HepG2 (cell line): ENCODE data around the gene DCTN1. TPM values are rescaled to one million over a fixed set of nuclear protein-coding genes. Genes with fewer than 3 reads are reported as not detected.
A peak's percentile ranks its signal among the peaks of the same experiment; 100 is the strongest.

Experiments
- ATF7-NPFF ChIP-seq: sonication (generic); formaldehyde crosslinking; IDR thresholded peaks from 2 replicates; pipeline ENCODE4 v1.8.1; 2023; ENCODE audit warnings: mild to moderate bottlenecking, low read depth, missing genetic modification reagents, moderate library complexity
- DPF2 ChIP-seq: sonication (generic); formaldehyde crosslinking; IDR thresholded peaks from 2 replicates; pipeline ENCODE4 v1.4.0; 2020; ENCODE audit warnings: mild to moderate bottlenecking, low read depth, missing genetic modification reagents, borderline replicate concordance
- EP300 ChIP-seq, 3 experiments: sonication (generic) in 1 of 3; formaldehyde crosslinking in 1 of 3; IDR thresholded peaks; 2 replicates each; pipeline versions ENCODE4 v1.5.1 to v1.6.1; 2011 to 2020; ENCODE audit warnings: low read depth in 2 of 3, low read length in 2 of 3, borderline replicate concordance in 1 of 3, improper control_type of control experiment in 1 of 3, mild to moderate bottlenecking in 1 of 3, missing genetic modification reagents in 1 of 3, moderate library complexity in 1 of 3
- FIP1L1 ChIP-seq: fragments of 200-400 bp; formaldehyde crosslinking; IDR thresholded peaks from 2 replicates; pipeline ENCODE4 v1.6.1; 2018; ENCODE audit warnings: low read depth, mild to moderate bottlenecking, low read length, moderate library complexity, borderline replicate concordance; ENCODE audit not compliant: insufficient read depth
- FOSL2 ChIP-seq: sonication (generic); formaldehyde crosslinking; IDR thresholded peaks from 2 replicates; pipeline ENCODE4 v1.4.0; 2020; ENCODE audit warnings: missing genetic modification reagents
- HCFC1 ChIP-seq: fragments of 150-350 bp; IDR thresholded peaks from 2 replicates; pipeline ENCODE4 v1.6.1; 2014; ENCODE audit warnings: low read depth, low read length
- IRX3 ChIP-seq: sonication (generic); formaldehyde crosslinking; IDR thresholded peaks from 2 replicates; pipeline ENCODE4 v1.8.1; 2023; ENCODE audit warnings: mild to moderate bottlenecking, low read depth, missing genetic modification reagents, borderline replicate concordance
- ISX ChIP-seq: sonication (generic); formaldehyde crosslinking; conservative IDR thresholded peaks from 2 replicates; pipeline ENCODE4 v1.5.0; 2020; ENCODE audit warnings: missing genetic modification reagents
- MEF2D ChIP-seq: sonication (generic); formaldehyde crosslinking; IDR thresholded peaks from 2 replicates; pipeline ENCODE4 v1.5.1; 2020; ENCODE audit warnings: mild to moderate bottlenecking, missing genetic modification reagents
- MZF1 ChIP-seq: sonication (generic); formaldehyde crosslinking; IDR thresholded peaks from 2 replicates; pipeline ENCODE4 v1.8.1; 2023; ENCODE audit warnings: mild to moderate bottlenecking, missing genetic modification reagents, borderline replicate concordance
- PCBP1 ChIP-seq: fragments of 200-400 bp; formaldehyde crosslinking; IDR thresholded peaks from 2 replicates; pipeline ENCODE4 v1.6.1; 2017; ENCODE audit warnings: mild to moderate bottlenecking, low read depth, low read length, borderline replicate concordance
- PCBP2 ChIP-seq: fragments of 200-400 bp; formaldehyde crosslinking; optimal IDR thresholded peaks from 2 replicates; pipeline ENCODE3; 2018; ENCODE audit warnings: low read length, low read depth; ENCODE audit not compliant: poor library complexity, severe bottlenecking
- PHB2 ChIP-seq: fragments of 450-650 bp; IDR thresholded peaks from 2 replicates; pipeline ENCODE4 v1.6.1; 2018; ENCODE audit not compliant: partially characterized antibody
- PITX1 ChIP-seq: sonication (generic); formaldehyde crosslinking; IDR thresholded peaks from 2 replicates; pipeline ENCODE4 v1.5.1; 2020; ENCODE audit warnings: mild to moderate bottlenecking, missing genetic modification reagents
- SAFB2 ChIP-seq: sonication (generic); formaldehyde crosslinking; IDR thresholded peaks from 2 replicates; pipeline ENCODE4 v1.5.1; 2020; ENCODE audit warnings: missing genetic modification reagents, low read depth, mild to moderate bottlenecking, borderline replicate concordance
- SMYD3 ChIP-seq: sonication (generic); formaldehyde crosslinking; IDR thresholded peaks from 2 replicates; pipeline ENCODE4 v1.8.1; 2023; ENCODE audit warnings: mild to moderate bottlenecking, missing genetic modification reagents
- XBP1 ChIP-seq: sonication (generic); formaldehyde crosslinking; IDR thresholded peaks from 2 replicates; pipeline ENCODE4 v1.5.0; 2020; ENCODE audit warnings: missing genetic modification reagents
- ZEB1 ChIP-seq: IDR thresholded peaks from 2 replicates; pipeline ENCODE4 v1.6.1; 2012; ENCODE audit warnings: mild to moderate bottlenecking, low read depth, inconsistent platforms; ENCODE audit not compliant: insufficient replicate concordance
- ZFAT ChIP-seq: sonication (generic); formaldehyde crosslinking; conservative IDR thresholded peaks from 2 replicates; pipeline ENCODE4 v1.8.1; 2023; ENCODE audit warnings: missing genetic modification reagents, inconsistent platforms
- ZFP41 ChIP-seq: sonication (generic); formaldehyde crosslinking; IDR thresholded peaks from 2 replicates; pipeline ENCODE4 v1.4.0; 2020; ENCODE audit warnings: mild to moderate bottlenecking, missing genetic modification reagents, borderline replicate concordance
- ZIK1 ChIP-seq: sonication (generic); formaldehyde crosslinking; IDR thresholded peaks from 2 replicates; pipeline ENCODE4 v1.5.0; 2020; ENCODE audit warnings: mild to moderate bottlenecking, low read depth, missing genetic modification reagents, borderline replicate concordance
- ZNF468 ChIP-seq: sonication (generic); formaldehyde crosslinking; IDR thresholded peaks from 2 replicates; pipeline ENCODE4 v1.8.0; 2022; ENCODE audit warnings: mild to moderate bottlenecking, moderate library complexity, missing genetic modification reagents
- ZNF501 ChIP-seq: sonication (generic); formaldehyde crosslinking; IDR thresholded peaks from 2 replicates; pipeline ENCODE4 v1.5.1; 2020; ENCODE audit warnings: mild to moderate bottlenecking, moderate library complexity, missing genetic modification reagents
- ZNF546 ChIP-seq: sonication (generic); formaldehyde crosslinking; conservative IDR thresholded peaks from 2 replicates; pipeline ENCODE4 v1.8.1; 2023; ENCODE audit warnings: mild to moderate bottlenecking, missing genetic modification reagents
- ZNF572 ChIP-seq: sonication (generic); formaldehyde crosslinking; IDR thresholded peaks from 2 replicates; pipeline ENCODE4 v1.5.1; 2020; ENCODE audit warnings: mild to moderate bottlenecking, missing genetic modification reagents
- ZNF709 ChIP-seq: sonication (generic); formaldehyde crosslinking; IDR thresholded peaks from 2 replicates; pipeline ENCODE4 v1.5.0; 2020; ENCODE audit warnings: mild to moderate bottlenecking, missing genetic modification reagents
- ZNF773 ChIP-seq: sonication (generic); formaldehyde crosslinking; IDR thresholded peaks from 2 replicates; pipeline ENCODE4 v1.4.0; 2020; ENCODE audit warnings: missing genetic modification reagents, borderline replicate concordance
- ZSCAN30 ChIP-seq: sonication (generic); formaldehyde crosslinking; IDR thresholded peaks from 2 replicates; pipeline ENCODE4 v1.5.0; 2020; ENCODE audit warnings: mild to moderate bottlenecking, missing genetic modification reagents
- polyA plus RNA-seq, 8 experiments: library from polyadenylated mRNA; depleted of rRNA in 3 of 8; stranded (reverse) in 7 of 8; unstranded in 1 of 8; fragments of >200 nt; fragmentation: Illumina TruSeq in 4 of 8; extraction: Trizol in 4 of 8; gene quantifications; 2 replicates each; pipeline versions ENCODE4 v1.2.1 to v1.2.3, GENCODE V29; 2011 to 2016; ENCODE audit warnings: low read depth in 4 of 8, missing spikeins in 1 of 8, mixed read lengths in 1 of 8; ENCODE audit not compliant: insufficient read depth in 1 of 8
- total RNA-seq, 5 experiments: library from RNA; depleted of rRNA; stranded (reverse); fragments of >200 nt; fragmentation: Illumina TruSeq; extraction: Trizol; gene quantifications; 2 replicates each; pipeline ENCODE4 v1.2.3, GENCODE V29; 2016; ENCODE audit warnings: low read depth in 1 of 5
- TF ChIP-seq, protein P1 (sequence below): IDR thresholded peaks from 2 replicates; pipeline ENCODE4 v1.6.1; 2016; ENCODE audit warnings: low read depth
- TF ChIP-seq, protein P2 (sequence below): sonication (generic); formaldehyde crosslinking; IDR thresholded peaks from 2 replicates; pipeline ENCODE4 v1.8.1; 2023; ENCODE audit warnings: missing genetic modification reagents, mild to moderate bottlenecking, borderline replicate concordance

The DCTN1 gene
- total and polyA plus RNA-seq, 2 of the 13 experiments (the other 11 are each of a cell fraction or from before 2014, with no cell fraction given), result 73.2 to 122 TPM

DNA sequence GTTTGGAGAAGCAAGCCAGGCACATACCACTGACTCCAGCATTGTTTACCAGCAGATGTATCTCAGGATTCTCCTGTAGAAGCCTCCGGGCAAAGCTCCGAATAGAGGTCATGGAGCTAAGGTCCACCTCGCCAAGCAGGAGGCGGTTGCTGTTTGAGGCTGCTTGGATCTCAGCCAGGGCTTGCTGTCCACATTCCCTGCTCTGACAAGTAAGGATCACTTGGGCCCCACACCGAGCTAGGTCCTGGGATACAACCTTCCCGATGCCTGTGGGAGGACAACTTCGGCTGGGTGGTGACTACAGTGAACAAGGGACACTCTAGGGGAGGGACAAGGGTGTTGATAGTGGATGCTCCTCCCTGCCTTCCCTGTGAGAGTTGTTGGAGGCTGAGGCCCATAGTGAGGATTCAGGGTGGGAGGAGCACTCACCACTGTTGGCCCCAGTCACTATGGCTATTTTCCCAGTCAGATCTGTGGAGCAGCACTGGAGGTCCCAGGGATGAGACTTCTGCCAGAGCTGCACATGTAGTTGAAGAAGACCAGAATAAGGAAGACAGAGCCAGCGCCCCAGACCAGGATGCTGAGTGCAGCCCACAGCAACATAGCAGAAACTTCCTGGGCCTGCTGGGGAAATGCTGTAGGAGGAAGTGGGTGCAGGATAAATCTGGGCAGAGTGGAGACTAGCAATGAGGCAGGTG, 33.0 kb upstream of the DCTN1 start (continued):
- TF ChIP-seq ISX (CRISPR knock-in tag) (no peak), EP300 (IDR thresholded peaks at IDR 0.05; ENCODE audit: low read depth in 2 of 2, low read length in 2 of 2) (0 out of 4 replicates have a peak, but pooled peaks of 1 of the 2 experiments have one; percentile 23), EP300 (CRISPR knock-in tag; IDR thresholded peaks at IDR 0.05; ENCODE audit: borderline replicate concordance) (no peak), ZEB1 (no peak), ATF7-NPFF (CRISPR knock-in tag) (peak; percentile 30; the same call in 1 of the 2 replicates), DPF2 (CRISPR knock-in tag) (0 out of 2 replicates have a peak, but pooled peaks have one; percentile 25), ZSCAN30 (no peak), SAFB2 (no peak), PCBP2 (no peak), FOSL2 (CRISPR knock-in tag) (peak; percentile 20; the same call in 1 of the 2 replicates), HCFC1 (no peak), ZNF501 (CRISPR knock-in tag) (peak; percentile 12; the same call in 1 of the 2 replicates), ZNF773 (no peak), ZNF572 (no peak), ZNF546 (no peak), ZNF709 (peak; percentile 57), XBP1 (no peak), PCBP1 (no peak), PITX1 (CRISPR knock-in tag) (0 out of 2 replicates have a peak, but pooled peaks have one; percentile 42), SMYD3 (CRISPR knock-in tag) (no peak), FIP1L1 (0 out of 2 replicates have a peak, but pooled peaks have one; percentile 61), ZFP41 (CRISPR knock-in tag) (no peak), IRX3 (CRISPR knock-in tag) (no peak), PHB2 (no peak), ZFAT (no peak), ZNF468 (CRISPR knock-in tag) (no peak), MZF1 (no peak), MEF2D (CRISPR knock-in tag) (no peak; the same call in 1 of the 2 replicates), ZIK1 (CRISPR knock-in tag) (0 out of 2 replicates have a peak, but pooled peaks have one; percentile 26)
- TF ChIP-seq, protein P1, sequence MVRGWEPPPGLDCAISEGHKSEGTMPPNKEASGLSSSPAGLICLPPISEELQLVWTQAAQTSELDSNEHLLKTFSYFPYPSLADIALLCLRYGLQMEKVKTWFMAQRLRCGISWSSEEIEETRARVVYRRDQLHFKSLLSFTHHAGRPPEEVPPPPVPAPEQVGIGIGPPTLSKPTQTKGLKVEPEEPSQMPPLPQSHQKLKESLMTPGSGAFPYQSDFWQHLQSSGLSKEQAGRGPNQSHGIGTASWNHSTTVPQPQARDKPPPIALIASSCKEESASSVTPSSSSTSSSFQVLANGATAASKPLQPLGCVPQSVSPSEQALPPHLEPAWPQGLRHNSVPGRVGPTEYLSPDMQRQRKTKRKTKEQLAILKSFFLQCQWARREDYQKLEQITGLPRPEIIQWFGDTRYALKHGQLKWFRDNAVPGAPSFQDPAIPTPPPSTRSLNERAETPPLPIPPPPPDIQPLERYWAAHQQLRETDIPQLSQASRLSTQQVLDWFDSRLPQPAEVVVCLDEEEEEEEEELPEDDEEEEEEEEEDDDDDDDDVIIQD, result no peak
- TF ChIP-seq, protein P2, sequence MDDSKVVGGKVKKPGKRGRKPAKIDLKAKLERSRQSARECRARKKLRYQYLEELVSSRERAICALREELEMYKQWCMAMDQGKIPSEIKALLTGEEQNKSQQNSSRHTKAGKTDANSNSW, result no peak
